Fibroblast of skin of right quadriceps (primary cell): ENCODE measurements around the gene PAOX.
"Not testable (repeated sequence)": the region's sequence is repeated elsewhere in the genome, so short reads cannot be mapped to it uniquely, and the experiment has no call there.

Experiments used
- DNase-seq: peaks from one replicate; pipeline ENCODE4 v3.0.0-alpha.2; 2013

Gene PAOX

GRCh38 chr10:133365461-133366129 is 13.5 kb upstream of the PAOX start:
- DNase-seq: no peak

DNA sequence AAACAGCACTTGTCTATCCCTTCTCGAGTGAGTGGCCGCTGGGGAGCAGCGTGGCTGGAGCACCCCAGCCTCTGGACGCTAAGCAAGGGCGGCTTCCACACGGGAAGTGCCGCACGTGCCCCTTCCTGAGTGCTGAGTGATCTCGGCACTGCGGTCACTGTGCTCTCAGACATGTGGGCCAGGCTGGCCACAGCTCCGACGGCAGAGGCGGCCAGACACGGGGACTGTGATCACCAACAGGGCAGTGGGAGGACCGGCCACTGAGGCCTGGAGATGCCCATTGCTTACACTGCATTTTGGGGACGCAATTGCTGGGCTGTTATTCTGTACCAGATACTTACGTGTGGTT is 13.0 kb upstream of the PAOX start:
- DNase-seq: no peak

DNA sequence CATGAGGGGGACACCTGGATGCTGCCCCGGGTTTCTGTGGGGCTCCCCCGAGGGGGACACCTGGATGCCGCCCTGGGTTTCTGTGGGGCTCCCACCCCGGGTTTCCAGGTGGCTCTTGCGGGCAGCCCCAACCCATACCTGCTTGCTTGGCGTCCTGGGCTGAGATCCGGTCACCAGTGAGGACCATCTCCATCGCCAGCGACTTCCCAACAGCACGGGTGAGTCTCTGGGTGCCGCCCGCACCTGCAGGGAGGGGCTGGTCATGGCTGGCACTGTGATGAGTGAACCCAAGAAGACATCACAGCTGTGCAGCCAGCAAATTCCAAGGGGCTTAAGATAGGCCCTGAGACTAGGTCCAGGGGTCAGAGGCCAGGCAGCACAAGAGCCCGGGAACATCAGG is 12.3 kb upstream of the PAOX start:
- DNase-seq: no peak

- not testable (repeated sequence) for DNase-seq
Observed at GRCh38 chr10:133367461-133367860, 11.6 kb upstream of the PAOX start.

DNA sequence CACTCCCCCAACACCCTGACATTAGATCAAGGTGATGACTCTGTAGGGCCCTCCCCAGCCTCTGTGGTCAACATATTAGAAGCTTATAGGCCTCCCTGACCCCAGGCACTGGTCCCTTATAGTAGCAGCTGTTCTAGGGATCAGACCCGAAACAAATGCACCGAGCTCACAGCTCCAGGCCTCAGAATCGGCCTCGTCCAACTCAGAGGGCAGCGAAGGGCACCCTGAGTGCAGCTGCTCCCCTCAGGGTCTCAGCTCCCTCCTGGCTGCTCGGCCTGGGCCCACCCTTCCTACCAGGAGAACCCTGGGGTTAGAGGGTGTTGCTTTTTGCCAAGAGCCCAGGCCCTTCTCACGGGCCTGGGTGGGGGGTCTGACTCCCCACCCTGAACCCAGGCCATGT is 10.9 kb upstream of the PAOX start:
- DNase-seq: no peak

GRCh38 chr10:133370030-133370786 is 8.9 kb upstream of the PAOX start:
- DNase-seq: no peak

DNA sequence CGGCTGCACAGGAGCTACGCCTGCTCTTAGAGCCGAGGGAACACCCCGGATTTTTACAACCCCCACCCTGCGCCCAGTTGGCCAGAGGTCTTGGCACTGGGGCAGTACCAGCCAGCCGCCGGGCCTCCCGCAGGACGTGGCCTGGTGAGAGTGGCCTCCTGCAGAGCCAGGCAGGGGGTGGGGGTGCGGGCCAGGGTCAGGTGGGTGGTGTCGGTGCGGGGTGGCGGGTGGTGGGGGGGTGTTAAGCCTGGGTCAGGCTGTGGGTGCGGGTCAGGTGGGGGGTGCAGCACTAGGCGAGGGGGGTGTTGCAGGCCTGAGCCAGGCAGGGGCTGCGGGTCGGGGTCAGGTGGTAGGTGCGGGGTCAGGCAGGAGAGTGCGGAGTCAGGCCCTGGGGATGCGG is 6.6 kb upstream of the PAOX start:
- no peak for DNase-seq

GRCh38 chr10:133373174-133374090 is 5.6 kb upstream of the PAOX start, which contains the start of gene ECHS1:
TSS of gene ECHS1 (minus strand) at chr10:133373354. CDS start at chr10:133373333, 21 bp downstream.
- DNase-seq: peak; percentile 90

- no peak for DNase-seq
Observed at GRCh38 chr10:133375357-133376115, 3.5 kb upstream of the PAOX start.

DNA sequence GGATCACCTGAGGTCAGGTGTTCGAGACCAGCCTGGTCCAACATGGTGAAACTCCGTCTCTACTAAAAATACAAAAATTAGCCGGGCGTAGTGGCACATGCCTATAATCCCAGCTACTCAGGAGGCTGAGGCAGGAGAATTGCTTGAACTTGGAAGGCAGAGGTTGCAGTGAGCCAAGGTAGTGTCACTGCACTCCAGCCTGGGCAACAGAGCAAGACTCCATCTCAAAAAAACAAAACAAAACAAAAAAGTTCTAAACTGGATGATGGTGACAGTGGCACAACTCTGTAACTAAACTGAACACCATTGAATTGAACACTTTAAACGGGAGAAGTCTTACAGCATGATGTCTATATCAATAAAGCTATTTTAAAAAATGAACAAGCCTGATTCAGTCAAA is 2.9 kb upstream of the PAOX start:
- DNase-seq: not testable (repeated sequence)

GRCh38 chr10:133377025-133377817 is 1.8 kb upstream of the PAOX start:
- DNase-seq: no peak

- DNase-seq: no peak
Observed at GRCh38 chr10:133377818-133378250, 1.2 kb upstream of the PAOX start.

DNA sequence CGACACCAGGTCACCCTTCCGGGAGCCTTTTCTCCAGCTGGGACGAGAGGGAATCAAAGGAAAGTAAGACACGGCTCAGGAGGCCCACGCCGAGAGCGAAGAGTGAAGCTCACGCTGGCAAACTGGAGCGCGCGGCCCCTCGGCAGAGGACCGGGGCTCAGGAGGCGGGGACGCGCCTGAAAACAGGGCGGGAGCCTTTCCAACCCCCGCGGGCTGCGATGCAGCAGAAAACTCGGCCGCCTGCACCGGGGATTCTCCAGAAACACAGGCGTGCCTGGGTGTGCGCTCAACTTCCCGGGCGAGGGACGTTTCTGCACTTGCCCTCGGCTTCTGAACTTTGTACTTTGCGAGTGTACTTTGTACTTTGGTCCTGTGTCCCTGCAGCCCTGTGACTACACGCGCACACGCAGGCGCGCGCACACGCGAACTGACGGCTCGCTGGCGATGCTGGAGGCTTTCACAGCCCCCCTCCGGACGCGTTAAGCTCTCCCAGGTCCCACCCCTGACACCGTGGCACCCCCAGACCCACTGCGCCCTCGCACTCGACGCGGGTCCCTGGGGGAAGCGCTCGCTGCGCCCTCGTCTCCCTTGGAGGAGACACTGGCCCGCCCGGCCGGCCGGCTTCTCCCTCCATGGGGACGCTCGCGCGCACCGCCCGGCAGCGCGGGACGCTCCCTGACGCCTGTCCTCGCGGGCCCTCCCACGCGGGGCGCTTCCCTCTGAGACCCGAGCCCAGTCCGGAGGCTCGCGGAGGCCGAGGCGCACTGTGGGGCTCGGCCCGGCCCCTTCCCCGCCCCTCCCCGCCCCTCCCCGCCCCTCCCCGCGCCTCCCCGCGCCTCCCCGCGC is 588 bp upstream of the PAOX start:
- DNase-seq: peak; percentile 32

DNA sequence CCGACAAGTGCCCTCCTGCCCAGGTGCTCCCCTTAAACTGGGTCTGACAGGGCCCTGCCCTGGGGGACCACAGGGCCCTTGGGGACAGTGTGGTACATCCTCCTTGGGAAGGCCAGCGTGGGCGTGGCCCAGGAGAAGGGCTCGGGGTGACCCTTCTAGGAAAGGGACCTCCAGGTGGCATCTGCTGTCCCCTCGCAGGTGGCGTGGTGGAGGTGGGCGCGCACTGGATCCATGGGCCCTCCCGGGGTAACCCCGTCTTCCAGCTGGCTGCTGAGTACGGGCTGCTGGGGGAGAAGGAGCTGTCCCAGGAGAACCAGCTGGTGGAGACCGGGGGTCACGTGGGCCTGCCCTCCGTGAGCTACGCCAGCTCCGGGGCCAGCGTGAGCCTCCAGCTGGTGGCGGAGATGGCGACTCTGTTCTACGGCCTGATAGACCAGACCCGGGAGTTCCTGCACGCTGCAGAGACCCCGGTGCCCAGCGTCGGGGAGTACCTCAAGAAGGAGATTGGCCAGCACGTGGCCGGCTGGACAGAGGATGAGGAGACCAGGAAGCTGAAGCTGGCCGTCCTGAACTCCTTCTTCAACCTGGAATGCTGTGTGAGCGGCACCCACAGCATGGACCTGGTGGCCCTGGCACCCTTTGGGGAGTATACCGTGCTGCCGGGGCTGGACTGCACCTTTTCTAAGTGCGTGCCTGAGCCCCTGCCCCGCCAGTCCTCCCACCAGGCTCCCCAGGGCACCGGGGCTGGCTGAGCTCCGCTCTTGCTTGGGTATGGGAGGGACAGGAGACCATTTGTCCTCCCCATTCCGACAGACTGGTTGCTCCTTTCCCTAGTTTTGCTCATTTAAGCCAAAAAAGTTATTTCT is 972 bp downstream of the PAOX start:
- DNase-seq: no peak

DNA sequence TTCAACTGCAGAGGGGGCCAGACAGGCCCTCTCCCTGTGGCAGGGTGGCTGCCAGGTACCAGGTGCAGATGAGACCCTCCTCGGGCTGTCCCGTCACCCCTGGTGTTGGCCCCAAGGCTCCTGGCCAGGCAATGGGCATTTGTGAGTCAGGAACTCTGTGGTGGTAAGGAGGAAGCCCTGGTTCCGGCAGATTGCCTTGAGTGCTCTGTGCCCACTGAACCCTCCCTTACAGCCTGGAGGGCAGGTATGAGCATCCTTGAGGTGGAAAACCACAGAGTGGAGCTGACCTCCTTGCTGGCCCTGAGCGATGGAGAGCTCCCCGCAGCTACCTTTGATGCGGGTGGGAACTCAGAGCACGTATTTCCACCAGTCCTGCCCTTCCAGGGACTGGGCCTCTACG is 2.0 kb downstream of the PAOX start:
- DNase-seq: no peak

GRCh38 chr10:133383551-133383950 is 4.5 kb downstream of the PAOX start:
- no peak for DNase-seq

DNA sequence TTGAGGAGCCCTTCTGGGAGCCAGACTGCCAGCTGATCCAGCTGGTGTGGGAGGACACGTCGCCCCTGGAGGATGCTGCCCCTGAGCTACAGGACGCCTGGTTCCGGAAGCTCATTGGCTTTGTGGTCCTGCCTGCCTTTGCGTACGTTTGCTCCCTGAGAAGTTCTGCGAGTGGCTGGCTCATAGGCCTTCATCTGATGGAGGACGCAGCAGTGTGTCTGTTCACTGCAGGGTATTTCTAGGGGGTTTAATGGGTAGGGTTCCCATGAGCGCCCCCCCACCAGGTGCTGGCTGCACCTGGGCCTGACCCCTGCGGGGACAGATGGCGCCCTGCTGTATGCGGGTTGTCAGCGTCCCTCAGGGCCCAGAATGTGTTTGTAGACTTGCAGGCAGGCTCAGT is 5.0 kb downstream of the PAOX start:
- no peak for DNase-seq

DNA sequence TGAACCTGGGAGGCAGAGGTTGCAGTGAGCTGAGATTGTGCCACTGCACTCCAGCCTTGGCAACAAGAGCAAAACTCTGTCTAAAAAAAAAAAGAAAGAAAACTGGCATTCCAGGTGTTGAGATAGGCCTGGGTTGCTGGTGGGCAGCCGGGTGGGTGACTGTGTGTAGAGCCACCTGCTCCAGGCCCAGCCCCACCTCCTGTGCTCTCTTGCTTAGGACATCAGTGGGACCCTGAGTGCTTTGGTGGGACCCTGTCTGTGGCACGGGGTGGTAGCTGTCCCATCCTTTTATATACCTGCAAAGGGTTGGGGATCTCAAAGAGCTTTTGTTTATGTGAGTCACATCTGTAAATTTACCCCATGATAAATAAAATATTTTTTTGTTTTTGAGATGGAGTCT is 6.2 kb downstream of the PAOX start:
- no peak for DNase-seq

DNA sequence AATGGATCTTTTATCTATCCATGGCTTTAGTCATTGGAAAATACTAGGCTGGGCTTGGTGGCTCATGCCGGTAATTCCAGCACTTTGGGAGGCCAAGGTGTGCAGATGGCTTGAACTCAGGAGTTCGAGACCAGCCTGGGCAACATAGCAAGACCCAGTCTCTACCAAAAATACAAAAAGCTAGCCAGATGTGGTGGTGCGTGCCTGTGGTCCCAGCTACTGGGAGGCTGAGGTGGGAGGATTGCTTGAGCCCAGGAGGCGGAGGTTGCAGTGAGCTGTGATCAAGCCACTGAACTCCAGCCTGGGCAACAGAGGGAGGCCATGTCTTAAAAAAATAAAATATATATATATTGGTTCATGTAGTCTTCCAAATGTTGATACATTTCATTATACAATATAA is 7.9 kb downstream of the PAOX start:
- not testable (repeated sequence) for DNase-seq
